HEK293 (cell line): Measurements from ENCODE around the gene MLLT6.
A peak's percentile ranks its signal among the peaks of the same experiment; 100 is the strongest.

ENCODE experiments used
- GLIS2 ChIP-seq: fragments of 450-650 bp; formaldehyde crosslinking; IDR thresholded peaks from 2 replicates; pipeline ENCODE4 v1.5.1; 2016; ENCODE audit warnings: missing biosample characterization, missing genetic modification characterization
- HOXC10 ChIP-seq: sonication (generic); formaldehyde crosslinking; IDR thresholded peaks from 2 replicates; pipeline ENCODE4 v1.8.1; 2023; ENCODE audit warnings: mild to moderate bottlenecking, missing genetic modification reagents
- KLF16 ChIP-seq: fragments of 450-650 bp; formaldehyde crosslinking; IDR thresholded peaks from 2 replicates; pipeline ENCODE4 v1.5.1; 2017; ENCODE audit warnings: missing biosample characterization, missing genetic modification characterization
- MYNN ChIP-seq: fragments of 450-650 bp; formaldehyde crosslinking; IDR thresholded peaks from 2 replicates; pipeline ENCODE4 v1.5.1; 2016; ENCODE audit warnings: missing biosample characterization, missing genetic modification characterization, borderline replicate concordance
- MZF1 ChIP-seq: fragments of 450-650 bp; formaldehyde crosslinking; IDR thresholded peaks from 2 replicates; pipeline ENCODE4 v1.5.1; 2017; ENCODE audit warnings: missing biosample characterization, missing genetic modification characterization, borderline replicate concordance
- SP2 ChIP-seq: fragments of 450-650 bp; formaldehyde crosslinking; IDR thresholded peaks from 2 replicates; pipeline ENCODE4 v1.5.1; 2016; ENCODE audit warnings: missing biosample characterization, missing genetic modification characterization
- SP7 ChIP-seq: fragments of 450-650 bp; formaldehyde crosslinking; IDR thresholded peaks from 2 replicates; pipeline ENCODE4 v1.5.1; 2016; ENCODE audit warnings: missing biosample characterization, missing genetic modification characterization
- WT1 ChIP-seq: fragments of 450-650 bp; formaldehyde crosslinking; IDR thresholded peaks from 2 replicates; pipeline ENCODE4 v1.5.1; 2016; ENCODE audit warnings: missing biosample characterization, missing genetic modification characterization
- ZBTB20 ChIP-seq: fragments of 450-650 bp; formaldehyde crosslinking; IDR thresholded peaks from 2 replicates; pipeline ENCODE4 v1.5.1; 2016; ENCODE audit warnings: missing biosample characterization, missing genetic modification characterization
- ZBTB21 ChIP-seq: fragments of 450-650 bp; formaldehyde crosslinking; IDR thresholded peaks from 2 replicates; pipeline ENCODE4 v1.5.1; 2017; ENCODE audit warnings: missing biosample characterization, missing genetic modification characterization
- ZBTB48 ChIP-seq: fragments of 450-650 bp; formaldehyde crosslinking; IDR thresholded peaks from 2 replicates; pipeline ENCODE4 v1.5.1; 2016; ENCODE audit warnings: missing biosample characterization, missing genetic modification characterization
- ZBTB8A ChIP-seq: fragments of 450-650 bp; formaldehyde crosslinking; IDR thresholded peaks from 2 replicates; pipeline ENCODE4 v1.5.1; 2016; ENCODE audit warnings: missing biosample characterization, missing genetic modification characterization
- ZFP69B ChIP-seq: fragments of 450-650 bp; formaldehyde crosslinking; IDR thresholded peaks from 2 replicates; pipeline ENCODE4 v1.5.1; 2016; ENCODE audit warnings: missing biosample characterization, missing genetic modification characterization
- ZIC2 ChIP-seq: fragments of 450-650 bp; formaldehyde crosslinking; IDR thresholded peaks from 2 replicates; pipeline ENCODE4 v1.5.1; 2016; ENCODE audit warnings: missing biosample characterization, missing genetic modification characterization
- ZNF10 ChIP-seq: fragments of 450-650 bp; formaldehyde crosslinking; IDR thresholded peaks from 2 replicates; pipeline ENCODE4 v1.5.1; 2017; ENCODE audit warnings: missing biosample characterization, missing genetic modification characterization
- ZNF2 ChIP-seq: fragments of 450-650 bp; formaldehyde crosslinking; IDR thresholded peaks from 2 replicates; pipeline ENCODE4 v1.5.1; 2016; ENCODE audit warnings: missing biosample characterization, missing genetic modification characterization
- ZNF223 ChIP-seq: fragments of 450-650 bp; formaldehyde crosslinking; IDR thresholded peaks from 2 replicates; pipeline ENCODE4 v1.5.1; 2016; ENCODE audit warnings: missing biosample characterization, missing genetic modification characterization
- ZNF24 ChIP-seq: fragments of 450-650 bp; formaldehyde crosslinking; IDR thresholded peaks from 2 replicates; pipeline ENCODE4 v1.5.1; 2016; ENCODE audit warnings: missing biosample characterization, missing genetic modification characterization
- ZNF394 ChIP-seq: fragments of 450-650 bp; formaldehyde crosslinking; IDR thresholded peaks from 2 replicates; pipeline ENCODE4 v1.5.1; 2016; ENCODE audit warnings: missing biosample characterization, missing genetic modification characterization, mild to moderate bottlenecking, moderate library complexity, borderline replicate concordance
- ZNF501 ChIP-seq: fragments of 450-650 bp; formaldehyde crosslinking; IDR thresholded peaks from 2 replicates; pipeline ENCODE4 v1.5.1; 2016; ENCODE audit warnings: missing biosample characterization, missing genetic modification characterization
- ZNF514 ChIP-seq: fragments of 450-650 bp; formaldehyde crosslinking; IDR thresholded peaks from 2 replicates; pipeline ENCODE4 v1.5.1; 2016; ENCODE audit warnings: missing biosample characterization, missing genetic modification characterization
- ZNF529 ChIP-seq: fragments of 450-650 bp; formaldehyde crosslinking; IDR thresholded peaks from 2 replicates; pipeline ENCODE4 v1.5.1; 2017; ENCODE audit warnings: missing genetic modification characterization, missing biosample characterization; ENCODE audit not compliant: insufficient replicate concordance
- ZNF560 ChIP-seq: fragments of 450-650 bp; formaldehyde crosslinking; IDR thresholded peaks from 2 replicates; pipeline ENCODE4 v1.5.1; 2017; ENCODE audit warnings: missing biosample characterization, missing genetic modification characterization, borderline replicate concordance
- ZNF585B ChIP-seq: fragments of 450-650 bp; formaldehyde crosslinking; IDR thresholded peaks from 2 replicates; pipeline ENCODE4 v1.5.1; 2016; ENCODE audit warnings: missing biosample characterization, missing genetic modification characterization
- ZNF596 ChIP-seq: fragments of 450-650 bp; IDR thresholded peaks from 2 replicates; pipeline ENCODE4 v1.5.0; 2018; ENCODE audit warnings: missing biosample characterization, mild to moderate bottlenecking, missing genetic modification characterization, moderate library complexity
- ZNF623 ChIP-seq: fragments of 450-650 bp; formaldehyde crosslinking; IDR thresholded peaks from 2 replicates; pipeline ENCODE4 v1.5.1; 2016; ENCODE audit warnings: missing biosample characterization, missing genetic modification characterization
- ZNF776 ChIP-seq: fragments of 450-650 bp; formaldehyde crosslinking; IDR thresholded peaks from 2 replicates; pipeline ENCODE4 v1.5.0; 2017; ENCODE audit warnings: missing biosample characterization, missing genetic modification characterization, borderline replicate concordance
- ZNF837 ChIP-seq: fragments of 450-650 bp; formaldehyde crosslinking; IDR thresholded peaks from 2 replicates; pipeline ENCODE4 v1.5.1; 2016; ENCODE audit warnings: missing biosample characterization, missing genetic modification characterization
- ZNF843 ChIP-seq: fragments of 450-650 bp; formaldehyde crosslinking; IDR thresholded peaks from 2 replicates; pipeline ENCODE4 v1.5.1; 2016; ENCODE audit warnings: missing biosample characterization, missing genetic modification characterization
- ZSCAN23 ChIP-seq: fragments of 450-650 bp; formaldehyde crosslinking; IDR thresholded peaks from 2 replicates; pipeline ENCODE4 v1.5.1; 2016; ENCODE audit warnings: missing biosample characterization, missing genetic modification characterization
- TF ChIP-seq, protein P1 (sequence below): fragments of 450-650 bp; formaldehyde crosslinking; IDR thresholded peaks from 2 replicates; pipeline ENCODE4 v1.5.1; 2016; ENCODE audit warnings: missing biosample characterization, missing genetic modification characterization
- TF ChIP-seq, protein P2 (sequence below): fragments of 450-650 bp; formaldehyde crosslinking; IDR thresholded peaks from 2 replicates; pipeline ENCODE4 v1.5.1; 2016; ENCODE audit warnings: missing biosample characterization, missing genetic modification characterization
- TF ChIP-seq, protein P3 (sequence below): IDR thresholded peaks from 2 replicates; pipeline ENCODE4 v1.6.1; 2011; ENCODE audit warnings: mild to moderate bottlenecking, low read depth, low read length, borderline replicate concordance
- TF ChIP-seq, protein P4 (sequence below): fragments of 450-650 bp; formaldehyde crosslinking; IDR thresholded peaks from 2 replicates; pipeline ENCODE4 v1.5.1; 2016; ENCODE audit warnings: missing biosample characterization, missing genetic modification characterization
- TF ChIP-seq, protein P5 (sequence below): fragments of 450-650 bp; formaldehyde crosslinking; IDR thresholded peaks from 2 replicates; pipeline ENCODE4 v1.5.1; 2016; ENCODE audit warnings: missing biosample characterization, missing genetic modification characterization

MLLT6 gene

DNA sequence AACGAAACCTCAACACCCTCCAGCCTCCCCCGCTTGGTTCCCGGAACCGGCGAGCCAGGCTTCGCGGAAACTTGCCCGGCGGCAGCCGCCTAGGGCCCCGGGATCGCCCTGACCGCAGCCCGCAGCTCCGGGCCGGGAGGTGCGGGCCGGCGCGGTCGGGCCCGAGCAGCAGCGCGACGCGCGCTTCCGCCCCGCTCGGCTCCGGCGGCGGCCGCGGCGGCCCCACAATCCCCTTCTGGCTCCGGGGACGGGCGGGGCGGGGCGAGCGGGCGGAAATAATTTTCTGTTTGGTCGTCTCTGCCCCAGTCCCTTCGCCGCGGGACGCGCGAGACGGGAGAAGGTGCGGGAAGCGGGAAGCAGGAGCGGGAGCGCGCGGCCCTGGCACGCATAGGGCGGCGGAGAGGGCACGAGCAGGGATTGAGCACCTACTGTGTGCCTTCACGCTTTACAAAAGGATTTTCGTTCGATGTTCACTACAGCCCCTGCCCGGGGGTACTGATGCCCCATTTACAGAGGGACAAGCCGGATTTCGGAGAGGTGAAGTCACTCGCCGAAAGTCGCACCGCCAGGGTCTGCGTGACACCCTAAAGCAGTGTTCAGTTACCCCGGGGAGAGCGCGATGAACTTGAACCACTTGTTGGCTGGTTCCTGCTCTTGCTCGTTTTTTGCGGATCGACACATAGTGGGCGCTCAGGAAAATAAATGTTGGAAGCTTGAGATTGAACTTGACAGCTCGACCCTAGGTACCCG is 2.7 kb upstream of the MLLT6 start (continued):
- TF ChIP-seq ZNF514 (no peak), ZNF2 (tag by site-specific recombination) (0 out of 2 replicates have a peak, but pooled peaks have one; percentile 56), ZNF394 (tag by site-specific recombination) (peak; percentile 53; the same call in 1 of the 2 replicates), ZNF596 (tag by site-specific recombination) (no peak; the same call in none of the 2 replicates), KLF16 (peak; percentile 71; the same call in 1 of the 2 replicates), WT1 (peak; percentile 62), ZNF501 (tag by site-specific recombination) (peak; percentile 71), GLIS2 (tag by site-specific recombination) (0 out of 2 replicates have a peak, but pooled peaks have one; percentile 17), ZNF776 (tag by site-specific recombination) (no peak), ZBTB21 (tag by site-specific recombination) (peak; percentile 61; the same call in 1 of the 2 replicates), ZBTB20 (tag by site-specific recombination) (peak; percentile 93), MYNN (tag by site-specific recombination) (no peak), ZBTB48 (tag by site-specific recombination) (peak; percentile 87), SP2 (peak; percentile 82), ZNF529 (tag by site-specific recombination) (no peak), ZNF585B (tag by site-specific recombination) (no peak), ZNF837 (tag by site-specific recombination) (peak; percentile 83; the same call in 1 of the 2 replicates), HOXC10 (CRISPR knock-in tag) (no peak), ZNF843 (0 out of 2 replicates have a peak, but pooled peaks have one; percentile 7), ZNF24 (tag by site-specific recombination) (peak; percentile 84), SP7 (tag by site-specific recombination) (peak; percentile 83), ZNF623 (tag by site-specific recombination) (peak; percentile 77), ZNF560 (tag by site-specific recombination) (no peak), ZSCAN23 (tag by site-specific recombination) (peak; percentile 88), ZFP69B (tag by site-specific recombination) (peak; percentile 75), ZNF223 (tag by site-specific recombination) (peak; percentile 80; the same call in 1 of the 2 replicates), ZNF10 (peak; percentile 81), MZF1 (peak; percentile 90), ZBTB8A (tag by site-specific recombination) (peak; percentile 89), ZIC2 (tag by site-specific recombination) (peak; percentile 39)
- TF ChIP-seq, protein P1, sequence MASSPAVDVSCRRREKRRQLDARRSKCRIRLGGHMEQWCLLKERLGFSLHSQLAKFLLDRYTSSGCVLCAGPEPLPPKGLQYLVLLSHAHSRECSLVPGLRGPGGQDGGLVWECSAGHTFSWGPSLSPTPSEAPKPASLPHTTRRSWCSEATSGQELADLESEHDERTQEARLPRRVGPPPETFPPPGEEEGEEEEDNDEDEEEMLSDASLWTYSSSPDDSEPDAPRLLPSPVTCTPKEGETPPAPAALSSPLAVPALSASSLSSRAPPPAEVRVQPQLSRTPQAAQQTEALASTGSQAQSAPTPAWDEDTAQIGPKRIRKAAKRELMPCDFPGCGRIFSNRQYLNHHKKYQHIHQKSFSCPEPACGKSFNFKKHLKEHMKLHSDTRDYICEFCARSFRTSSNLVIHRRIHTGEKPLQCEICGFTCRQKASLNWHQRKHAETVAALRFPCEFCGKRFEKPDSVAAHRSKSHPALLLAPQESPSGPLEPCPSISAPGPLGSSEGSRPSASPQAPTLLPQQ (tag by site-specific recombination) = peak; percentile 79; the same call in 1 of the 2 replicates
- TF ChIP-seq, protein P2, sequence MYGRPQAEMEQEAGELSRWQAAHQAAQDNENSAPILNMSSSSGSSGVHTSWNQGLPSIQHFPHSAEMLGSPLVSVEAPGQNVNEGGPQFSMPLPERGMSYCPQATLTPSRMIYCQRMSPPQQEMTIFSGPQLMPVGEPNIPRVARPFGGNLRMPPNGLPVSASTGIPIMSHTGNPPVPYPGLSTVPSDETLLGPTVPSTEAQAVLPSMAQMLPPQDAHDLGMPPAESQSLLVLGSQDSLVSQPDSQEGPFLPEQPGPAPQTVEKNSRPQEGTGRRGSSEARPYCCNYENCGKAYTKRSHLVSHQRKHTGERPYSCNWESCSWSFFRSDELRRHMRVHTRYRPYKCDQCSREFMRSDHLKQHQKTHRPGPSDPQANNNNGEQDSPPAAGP (tag by site-specific recombination) = peak; percentile 79
- TF ChIP-seq, protein P3, sequence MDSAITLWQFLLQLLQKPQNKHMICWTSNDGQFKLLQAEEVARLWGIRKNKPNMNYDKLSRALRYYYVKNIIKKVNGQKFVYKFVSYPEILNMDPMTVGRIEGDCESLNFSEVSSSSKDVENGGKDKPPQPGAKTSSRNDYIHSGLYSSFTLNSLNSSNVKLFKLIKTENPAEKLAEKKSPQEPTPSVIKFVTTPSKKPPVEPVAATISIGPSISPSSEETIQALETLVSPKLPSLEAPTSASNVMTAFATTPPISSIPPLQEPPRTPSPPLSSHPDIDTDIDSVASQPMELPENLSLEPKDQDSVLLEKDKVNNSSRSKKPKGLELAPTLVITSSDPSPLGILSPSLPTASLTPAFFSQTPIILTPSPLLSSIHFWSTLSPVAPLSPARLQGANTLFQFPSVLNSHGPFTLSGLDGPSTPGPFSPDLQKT = 0 out of 2 replicates have a peak, but pooled peaks have one; percentile 61
- TF ChIP-seq, protein P4, sequence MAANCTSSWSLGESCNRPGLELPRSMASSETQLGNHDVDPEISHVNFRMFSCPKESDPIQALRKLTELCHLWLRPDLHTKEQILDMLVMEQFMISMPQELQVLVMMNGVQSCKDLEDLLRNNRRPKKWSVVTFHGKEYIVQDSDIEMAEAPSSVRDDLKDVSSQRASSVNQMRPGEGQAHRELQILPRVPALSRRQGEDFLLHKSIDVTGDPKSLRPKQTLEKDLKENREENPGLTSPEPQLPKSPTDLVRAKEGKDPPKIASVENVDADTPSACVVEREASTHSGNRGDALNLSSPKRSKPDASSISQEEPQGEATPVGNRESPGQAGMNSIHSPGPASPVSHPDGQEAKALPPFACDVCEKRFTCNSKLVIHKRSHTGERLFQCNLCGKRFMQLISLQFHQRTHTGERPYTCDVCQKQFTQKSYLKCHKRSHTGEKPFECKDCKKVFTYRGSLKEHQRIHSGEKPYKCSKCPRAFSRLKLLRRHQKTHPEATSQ (tag by site-specific recombination) = peak; percentile 85
- TF ChIP-seq, protein P5, sequence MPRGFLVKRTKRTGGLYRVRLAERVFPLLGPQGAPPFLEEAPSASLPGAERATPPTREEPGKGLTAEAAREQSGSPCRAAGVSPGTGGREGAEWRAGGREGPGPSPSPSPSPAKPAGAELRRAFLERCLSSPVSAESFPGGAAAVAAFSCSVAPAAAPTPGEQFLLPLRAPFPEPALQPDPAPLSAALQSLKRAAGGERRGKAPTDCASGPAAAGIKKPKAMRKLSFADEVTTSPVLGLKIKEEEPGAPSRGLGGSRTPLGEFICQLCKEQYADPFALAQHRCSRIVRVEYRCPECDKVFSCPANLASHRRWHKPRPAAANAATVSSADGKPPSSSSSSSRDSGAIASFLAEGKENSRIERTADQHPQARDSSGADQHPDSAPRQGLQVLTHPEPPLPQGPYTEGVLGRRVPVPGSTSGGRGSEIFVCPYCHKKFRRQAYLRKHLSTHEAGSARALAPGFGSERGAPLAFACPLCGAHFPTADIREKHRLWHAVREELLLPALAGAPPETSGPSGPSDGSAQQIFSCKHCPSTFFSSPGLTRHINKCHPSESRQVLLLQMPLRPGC (tag by site-specific recombination) = peak; percentile 77
